Activated effector memory CD4-positive, alpha-beta T cell treated with anti-CD3 and anti-CD28 coated beads, Interleukin-2, amount 50 U/mL, for 16 hours (primary cell): ENCODE results near the gene SNRPA.
"Not testable (repeated sequence)": the region's sequence is repeated elsewhere in the genome, so short reads cannot be mapped to it uniquely, and the experiment has no call there.

Experiments used
- DNase-seq: peaks from one replicate; pipeline ENCODE4 v3.0.0-alpha.2; 2020

The SNRPA gene

DNA sequence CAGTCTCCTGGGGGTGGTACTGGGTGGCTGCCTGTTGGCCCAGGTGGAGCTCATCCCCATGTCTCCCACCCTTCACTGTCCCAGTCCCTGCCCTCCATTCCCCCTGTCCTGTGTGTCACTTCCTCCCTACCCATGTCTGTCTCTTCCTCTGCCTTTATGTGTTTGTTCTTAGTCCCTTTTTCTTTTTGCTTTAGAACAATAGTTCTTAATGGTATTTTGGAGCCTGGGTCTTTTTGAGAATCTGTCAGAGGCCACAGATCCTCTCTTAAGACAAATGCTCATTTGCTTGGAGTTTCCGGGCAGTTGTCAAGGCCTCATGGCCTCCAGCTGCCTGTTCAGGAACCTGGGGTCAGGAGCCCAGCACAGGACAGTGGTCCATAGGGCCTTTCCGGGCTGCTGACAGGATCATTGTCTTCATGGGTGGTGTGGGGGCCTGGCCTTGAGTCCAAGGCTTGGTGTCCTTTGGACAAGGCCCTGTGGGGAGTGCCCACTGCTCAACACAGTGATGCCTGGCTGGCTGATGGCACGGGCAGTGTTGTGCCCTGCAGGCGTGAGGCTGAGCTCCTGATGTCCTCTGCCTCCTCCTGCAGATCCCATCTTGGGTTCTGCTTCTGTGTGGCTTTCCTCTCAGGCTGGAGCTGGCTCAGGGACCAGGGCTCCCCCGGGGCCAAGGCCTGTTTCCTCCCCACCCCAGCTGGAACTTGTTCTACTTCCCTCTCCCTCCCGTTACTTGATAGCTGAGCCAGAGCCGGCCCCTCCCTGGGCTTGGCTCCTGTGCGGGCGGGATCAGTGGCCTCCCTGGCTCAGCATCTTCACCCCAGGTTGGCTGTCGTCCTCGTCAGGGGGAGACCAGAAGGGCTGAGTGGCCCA lies 51.5 kb downstream of the SNRPA start:
- DNase-seq: no peak

- DNase-seq: no peak
These were observed 52.3 kb downstream of the SNRPA start for GRCh38 chr19:40803170-40803856.

DNA sequence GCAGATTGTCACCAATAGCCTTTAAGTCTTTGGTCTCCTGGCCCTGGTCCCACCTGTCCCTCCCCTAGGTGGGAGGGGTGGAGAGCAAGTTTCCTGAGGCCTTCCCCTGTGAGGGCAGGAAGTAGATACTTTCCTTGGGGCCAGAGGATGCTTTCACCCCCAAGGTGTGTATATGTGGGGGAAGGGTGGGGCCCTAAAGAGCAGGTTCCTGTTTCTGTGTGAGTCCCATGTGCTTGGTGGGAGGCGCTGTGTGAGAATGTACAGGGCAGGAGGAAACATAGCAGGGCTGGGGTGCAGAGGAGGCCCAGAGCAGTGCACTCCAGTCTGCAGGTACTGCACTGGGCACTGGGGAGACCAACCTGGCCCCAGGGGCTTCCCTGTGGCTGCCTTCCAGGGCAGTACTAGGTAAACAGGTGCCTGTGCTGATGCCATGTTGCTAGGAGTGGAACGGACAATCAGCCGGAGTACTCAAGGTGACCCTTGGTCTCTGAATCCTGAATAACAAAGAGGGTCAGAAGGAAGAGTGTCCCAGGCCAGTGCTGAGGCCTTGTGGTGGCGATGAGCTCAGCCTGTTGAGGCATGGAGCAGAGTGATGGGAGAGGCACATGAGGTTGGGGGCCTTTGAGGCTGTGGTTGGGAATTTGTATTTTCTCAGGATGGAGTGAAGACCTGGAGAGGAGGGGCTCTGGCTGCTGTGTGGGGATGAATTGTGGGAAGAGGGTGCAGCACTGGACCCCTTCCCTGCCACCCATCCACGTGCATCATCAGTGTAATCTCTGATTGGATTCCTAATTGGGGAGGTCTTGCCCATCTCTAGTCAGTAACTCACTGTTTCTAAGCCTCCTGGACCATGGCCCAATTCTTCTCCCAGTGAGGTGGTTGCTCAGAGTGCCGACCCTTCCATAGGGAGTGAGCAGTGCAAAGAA lies 53.1 kb downstream of the SNRPA start:
- DNase-seq: peak; percentile 85

DNA sequence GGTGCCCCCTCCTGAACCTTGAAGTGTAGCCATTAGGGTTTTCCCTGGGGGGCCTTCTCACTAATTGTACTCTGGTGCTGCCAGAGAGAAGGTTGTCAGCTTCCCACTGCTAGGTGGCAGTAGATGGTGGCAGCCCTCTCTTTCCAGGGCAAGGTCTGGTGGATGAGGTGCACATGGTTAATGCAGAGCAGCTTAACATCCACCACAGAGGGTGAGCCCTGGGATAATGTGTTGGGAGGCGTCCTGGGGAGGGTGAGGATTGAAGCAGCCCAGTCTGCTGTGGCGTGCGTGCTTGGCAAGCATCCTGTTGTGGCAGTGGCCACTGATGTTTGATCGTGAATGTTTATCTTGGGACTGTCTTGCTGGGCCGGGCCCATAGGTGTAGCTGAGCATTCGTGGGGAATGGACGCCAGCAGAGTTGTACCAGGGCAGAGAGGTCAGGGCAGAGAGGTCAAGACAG lies 53.8 kb downstream of the SNRPA start:
- no peak for DNase-seq

- peak; percentile 79 for DNase-seq
These were observed 54.4 kb downstream of the SNRPA start for GRCh38 chr19:40805258-40805868.

GRCh38 chr19:40806423-40807146 lies 55.6 kb downstream of the SNRPA start:
- DNase-seq: peak; percentile 91

- DNase-seq: no peak
These were observed 56.4 kb downstream of the SNRPA start for GRCh38 chr19:40807147-40808020.

DNA sequence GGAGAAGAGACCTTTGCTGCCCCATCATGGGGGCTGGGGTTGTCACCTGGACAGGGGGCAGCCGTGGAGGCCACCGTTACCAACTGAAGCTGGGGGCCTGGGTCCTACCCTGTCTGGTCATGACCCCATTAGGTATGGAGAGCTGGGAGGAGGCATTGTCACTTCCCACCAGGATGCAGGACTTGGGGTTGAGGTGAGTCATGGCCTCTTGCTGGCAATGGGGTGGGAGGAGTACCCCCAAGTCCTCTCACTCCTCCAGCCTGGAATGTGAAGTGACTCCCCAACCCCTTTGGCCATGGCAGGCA lies 57.0 kb downstream of the SNRPA start:
- no peak for DNase-seq

GRCh38 chr19:40808497-40808896 lies 57.5 kb downstream of the SNRPA start:
- DNase-seq: no peak

- no peak for DNase-seq
These were observed 58.5 kb downstream of the SNRPA start for GRCh38 chr19:40809358-40810086.

DNA sequence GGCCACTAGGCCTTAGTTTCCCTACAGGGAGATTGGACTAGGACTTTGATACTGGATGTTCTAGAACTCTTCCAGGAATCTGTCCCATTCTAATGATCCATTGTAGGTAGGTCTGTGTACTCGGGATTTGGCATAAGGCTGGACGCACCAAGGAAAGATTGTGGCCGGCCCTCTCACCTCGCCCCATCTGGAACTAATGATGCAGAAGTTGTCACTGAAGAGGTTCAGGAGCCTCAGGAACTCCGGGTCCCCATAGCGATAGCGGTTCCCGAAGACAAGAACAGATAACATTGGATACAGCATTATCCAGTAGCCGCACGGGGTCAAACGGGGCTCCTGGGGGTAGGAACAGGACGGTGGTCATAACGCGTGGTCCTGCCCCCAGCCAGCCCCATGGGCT lies 59.2 kb downstream of the SNRPA start:
- no peak for DNase-seq

- DNase-seq: peak; percentile 82
These were observed 59.8 kb downstream of the SNRPA start for GRCh38 chr19:40810649-40811408.

GRCh38 chr19:40811478-40812341 lies 60.7 kb downstream of the SNRPA start:
- DNase-seq: no peak

DNA sequence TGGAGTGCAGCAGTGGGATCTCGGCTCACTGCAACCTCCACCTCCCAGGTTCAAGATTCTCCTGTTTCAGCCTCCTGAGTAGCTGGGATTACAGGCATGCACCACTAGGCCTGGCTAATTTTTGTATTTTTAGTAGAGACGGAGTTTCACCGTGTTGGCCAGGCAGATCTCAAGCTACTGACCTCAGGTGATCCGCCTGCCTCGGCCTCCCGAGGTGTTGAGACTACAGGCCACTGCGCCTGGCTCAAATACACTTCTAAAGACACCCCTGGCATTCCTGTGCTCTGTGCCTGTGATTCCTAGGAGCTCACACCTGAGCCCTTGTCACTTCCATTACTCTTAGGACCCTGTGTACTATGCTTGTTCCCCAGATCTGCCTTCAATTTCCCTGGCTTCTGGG lies 61.6 kb downstream of the SNRPA start:
- not testable (repeated sequence) for DNase-seq

- DNase-seq: no peak
These were observed 62.2 kb downstream of the SNRPA start for GRCh38 chr19:40813182-40813581.
